ENCODE data around the gene LRG1.

LRG1 gene

GRCh38 chr19:4513248-4513647 is 26.6 kb downstream of the LRG1 start:
- H3K4me3 ChIP-seq (ENCODE audit: low read depth, low read length): no peak overlapping the region
- DNase-seq (ENCODE audit: low read depth): no peak
- no peak for TF ChIP-seq CTCF (IDR thresholded peaks at IDR 0.05; ENCODE audit: low read depth, low read length, missing control alignments)

- TF ChIP-seq CTCF (IDR thresholded peaks at IDR 0.05; ENCODE audit: low read depth, low read length, missing control alignments): no peak
- no peak overlapping the region for H3K4me3 ChIP-seq (ENCODE audit: low read depth, low read length)
- no peak for DNase-seq (ENCODE audit: low read depth)
These were observed 27.8 kb downstream of the LRG1 start for GRCh38 chr19:4512070-4512469.

- H3K4me3 ChIP-seq (ENCODE audit: low read depth, low read length): no peak overlapping the region
- no peak for TF ChIP-seq CTCF (IDR thresholded peaks at IDR 0.05; ENCODE audit: low read depth, low read length, missing control alignments)
- no peak for DNase-seq (ENCODE audit: low read depth)
These were observed 28.4 kb downstream of the LRG1 start for GRCh38 chr19:4511300-4512054.

- no peak for TF ChIP-seq CTCF (IDR thresholded peaks at IDR 0.05; ENCODE audit: low read depth, low read length, missing control alignments)
- DNase-seq (ENCODE audit: low read depth): no peak
- no peak overlapping the region for H3K4me3 ChIP-seq (ENCODE audit: low read depth, low read length)
These were observed 29.2 kb downstream of the LRG1 start for GRCh38 chr19:4510435-4511255.

GRCh38 chr19:4508698-4509097 is 31.1 kb downstream of the LRG1 start:
- H3K4me3 ChIP-seq (ENCODE audit: low read depth, low read length): no peak overlapping the region
- DNase-seq (ENCODE audit: low read depth): no peak
- no peak for TF ChIP-seq CTCF (IDR thresholded peaks at IDR 0.05; ENCODE audit: low read depth, low read length, missing control alignments)

- no peak for DNase-seq (ENCODE audit: low read depth)
- no peak for TF ChIP-seq CTCF (IDR thresholded peaks at IDR 0.05; ENCODE audit: low read depth, low read length, missing control alignments)
- H3K4me3 ChIP-seq (ENCODE audit: low read depth, low read length): no peak overlapping the region
These were observed 32.0 kb downstream of the LRG1 start for GRCh38 chr19:4507804-4508203.
